Measurements from ENCODE around the gene XRCC4.

Gene XRCC4

DNA sequence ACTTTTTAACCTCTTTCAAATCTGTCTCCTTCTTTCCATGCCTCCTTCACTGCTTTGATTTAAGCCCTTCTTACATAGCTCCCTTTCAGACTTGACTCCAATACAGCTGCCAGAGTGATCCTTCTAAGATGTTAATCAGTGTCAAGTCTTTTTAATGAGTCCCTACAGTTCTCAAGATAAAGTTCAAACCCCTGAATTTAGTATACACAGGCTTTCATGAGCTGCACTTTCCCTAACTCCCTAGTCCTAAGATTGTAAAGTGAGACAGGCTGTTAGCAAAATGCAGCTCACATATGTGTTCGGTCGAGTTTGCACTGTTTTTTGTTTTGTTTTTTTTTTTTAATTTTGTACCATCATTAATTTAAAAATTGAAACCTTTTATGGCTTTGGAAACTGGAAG is 203.8 kb downstream of the XRCC4 start:
- TF ChIP-seq GATA3 (IDR thresholded peaks at IDR 0.05; ENCODE audit: low read depth, low read length): no peak

DNA sequence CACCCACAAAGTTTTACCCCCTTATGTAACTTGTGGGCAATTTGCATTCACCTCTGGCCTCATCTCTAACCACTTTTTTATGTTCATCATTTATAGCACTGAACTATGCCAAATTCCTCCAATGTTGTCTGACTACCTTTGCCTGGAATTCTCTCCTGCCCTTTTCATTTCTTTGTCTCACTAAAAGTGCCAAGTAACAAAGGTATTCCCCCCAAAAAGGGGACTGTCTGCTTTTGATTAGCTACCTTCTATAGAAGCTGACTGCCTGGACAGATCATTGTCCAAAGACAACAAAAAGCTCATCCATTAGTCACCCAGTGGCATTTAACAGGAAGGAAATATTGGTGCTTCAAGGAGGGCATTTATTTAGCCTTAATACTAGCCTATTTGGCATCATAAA is 204.3 kb downstream of the XRCC4 start:
- TF ChIP-seq GATA2 (IDR thresholded peaks at IDR 0.05; ENCODE audit: low read depth, low read length): no peak
- TF ChIP-seq GATA3 (IDR thresholded peaks at IDR 0.05; ENCODE audit: low read depth, low read length): no peak

DNA sequence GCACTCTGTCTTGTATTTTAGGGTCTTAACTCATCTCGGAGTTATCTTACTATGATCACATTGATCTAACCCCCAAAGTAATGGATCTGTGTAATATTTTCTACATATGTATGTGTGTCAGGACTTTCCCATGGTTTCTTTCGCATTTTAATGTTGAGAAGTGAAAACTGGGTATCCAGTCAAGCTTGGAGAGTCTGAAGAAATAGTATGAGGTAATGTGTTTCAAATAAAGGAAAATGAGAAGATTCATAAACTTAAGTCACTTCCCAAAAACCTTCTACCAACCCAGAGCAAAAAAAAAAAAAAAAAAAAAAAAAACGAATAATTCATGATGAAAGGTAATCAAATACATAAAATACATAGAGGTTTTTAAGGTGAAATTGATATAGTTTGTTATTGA is 206.4 kb downstream of the XRCC4 start:
- TF ChIP-seq GATA2 (IDR thresholded peaks at IDR 0.05; ENCODE audit: low read depth, low read length) (no peak), GATA3 (IDR thresholded peaks at IDR 0.05; ENCODE audit: low read depth, low read length) (no peak)

DNA sequence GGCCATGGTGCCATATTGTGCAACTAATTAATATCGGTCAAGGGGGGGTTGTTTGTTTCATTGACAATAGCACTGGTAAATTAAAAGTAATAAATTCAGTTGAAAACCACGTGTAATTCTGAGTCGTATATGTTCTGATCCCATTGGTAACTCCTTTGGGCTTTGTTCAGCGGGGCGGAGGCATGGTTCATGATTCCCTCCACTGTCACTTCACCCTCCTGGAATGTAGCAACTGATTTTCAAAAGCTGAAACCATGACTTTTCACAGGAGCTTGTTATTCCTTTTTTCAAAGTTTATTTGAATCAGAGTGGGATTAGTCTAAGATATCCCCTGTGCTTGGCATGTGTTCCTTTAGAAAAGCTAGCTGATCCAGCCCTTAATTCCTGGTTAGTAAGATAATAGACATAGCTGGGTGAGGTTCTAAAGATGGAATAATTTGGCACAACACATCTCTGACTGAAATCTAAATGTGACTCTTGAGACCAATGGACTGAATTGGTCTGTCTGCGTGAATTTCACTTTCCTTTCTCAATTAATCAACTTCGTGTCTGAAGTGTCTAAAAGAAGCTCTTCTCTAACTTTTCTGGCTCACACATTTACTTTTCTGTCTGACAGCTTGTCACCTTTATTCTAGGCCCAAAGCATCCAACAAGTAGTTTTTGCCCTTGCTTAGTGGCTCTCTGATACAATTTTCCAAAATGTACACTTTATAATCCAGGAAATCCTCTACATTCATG is 208.5 kb downstream of the XRCC4 start:
- TF ChIP-seq GATA2 (IDR thresholded peaks at IDR 0.05; ENCODE audit: low read depth, low read length) (no peak), GATA3 (IDR thresholded peaks at IDR 0.05; ENCODE audit: low read depth, low read length) (no peak)

DNA sequence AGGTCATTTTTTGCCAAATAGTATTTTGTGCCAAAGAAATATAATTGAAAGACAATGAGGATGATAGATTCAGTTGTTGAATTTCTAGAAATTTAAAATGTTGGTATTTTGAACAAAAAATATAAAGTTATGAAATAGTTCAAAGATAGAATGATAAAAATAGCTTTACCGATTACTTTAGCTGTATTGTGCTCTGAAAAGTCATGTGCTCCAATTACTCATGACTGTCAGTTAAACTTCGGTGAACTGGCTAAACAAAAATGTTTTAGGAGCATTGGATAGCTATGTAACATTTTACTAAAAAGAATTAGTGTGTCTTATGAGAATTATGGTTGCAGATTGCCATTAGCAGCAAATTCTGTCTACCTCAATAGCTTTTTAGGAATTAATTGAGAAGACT is 216.9 kb downstream of the XRCC4 start:
- TF ChIP-seq GATA3 (IDR thresholded peaks at IDR 0.05; ENCODE audit: low read depth, low read length) (no peak), GATA2 (IDR thresholded peaks at IDR 0.05; ENCODE audit: low read depth, low read length) (no peak)

DNA sequence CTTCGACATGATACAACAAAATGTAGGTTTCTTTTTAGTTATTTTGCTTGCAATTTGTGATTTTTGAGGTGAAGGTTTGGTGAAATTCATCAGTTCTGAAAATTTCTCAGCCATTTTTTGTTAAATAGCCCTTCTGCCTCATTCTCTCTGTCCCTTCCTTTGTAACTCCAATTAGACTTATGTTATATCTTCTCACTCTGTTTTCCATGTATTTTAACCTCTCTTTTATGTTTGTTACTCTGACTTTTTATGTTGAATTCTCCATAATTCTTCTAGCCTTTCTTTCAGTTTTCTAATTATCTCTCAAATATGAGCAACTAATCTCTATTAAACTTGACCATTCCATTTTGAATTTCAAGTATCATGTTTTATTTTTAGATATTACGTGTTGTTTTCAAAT is 222.0 kb downstream of the XRCC4 start:
- TF ChIP-seq GATA2 (IDR thresholded peaks at IDR 0.05; ENCODE audit: low read depth, low read length): no peak
- TF ChIP-seq GATA3 (IDR thresholded peaks at IDR 0.05; ENCODE audit: low read depth, low read length): no peak

DNA sequence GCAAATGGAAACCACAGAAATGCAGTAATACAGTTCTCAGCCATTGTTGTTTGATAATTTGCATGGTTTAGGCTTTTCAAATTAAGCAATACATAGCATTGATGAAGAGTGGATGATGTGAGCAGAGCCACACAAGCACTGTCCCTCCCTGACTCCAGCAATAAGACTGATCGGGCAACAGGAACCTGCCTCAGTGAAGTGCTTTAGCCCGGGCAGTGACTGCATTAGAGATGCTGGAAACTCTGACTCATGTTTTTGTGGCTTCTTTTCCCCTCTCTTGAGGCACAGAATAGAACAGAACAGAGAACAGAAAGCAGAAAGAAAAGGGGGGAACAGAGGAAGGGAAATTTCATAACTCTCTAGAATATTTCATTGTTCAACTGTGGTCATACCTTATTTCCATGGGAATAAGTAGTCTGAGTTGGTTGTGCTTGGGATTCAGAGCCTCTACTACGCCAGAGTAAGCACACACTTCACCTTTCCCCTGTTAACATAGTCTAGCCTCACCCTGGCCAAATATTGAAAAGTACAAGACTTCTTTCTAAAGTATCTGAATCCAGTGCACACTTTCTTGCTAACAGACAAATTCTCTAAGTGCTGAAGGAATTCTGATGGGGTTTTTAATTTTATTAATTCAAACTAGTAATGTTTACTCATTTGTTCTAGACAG is 229.4 kb downstream of the XRCC4 start:
- TF ChIP-seq GATA2 (IDR thresholded peaks at IDR 0.05; ENCODE audit: low read depth, low read length) (no peak), GATA3 (IDR thresholded peaks at IDR 0.05; ENCODE audit: low read depth, low read length) (no peak)

DNA sequence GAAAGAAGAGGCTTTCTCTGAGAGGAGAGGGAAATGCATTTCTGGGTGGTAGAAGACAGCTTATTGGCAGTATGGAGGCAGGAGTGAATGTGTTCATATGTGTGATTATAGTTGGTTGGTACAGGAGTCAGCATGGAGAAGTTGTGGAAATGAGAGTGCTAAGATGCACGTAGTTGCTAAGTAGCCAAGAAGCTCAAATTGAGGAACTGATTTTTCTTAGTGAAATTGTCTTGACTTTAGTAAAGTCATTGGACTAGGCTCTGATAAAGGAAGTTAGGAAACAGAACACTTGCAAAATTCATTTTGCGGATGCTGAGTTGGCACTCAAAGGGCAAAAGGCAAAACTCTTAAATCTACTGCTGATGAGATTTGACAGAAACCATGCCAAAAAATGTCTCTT is 235.3 kb downstream of the XRCC4 start:
- TF ChIP-seq GATA3 (IDR thresholded peaks at IDR 0.05; ENCODE audit: low read depth, low read length) (no peak), GATA2 (IDR thresholded peaks at IDR 0.05; ENCODE audit: low read depth, low read length) (no peak)

DNA sequence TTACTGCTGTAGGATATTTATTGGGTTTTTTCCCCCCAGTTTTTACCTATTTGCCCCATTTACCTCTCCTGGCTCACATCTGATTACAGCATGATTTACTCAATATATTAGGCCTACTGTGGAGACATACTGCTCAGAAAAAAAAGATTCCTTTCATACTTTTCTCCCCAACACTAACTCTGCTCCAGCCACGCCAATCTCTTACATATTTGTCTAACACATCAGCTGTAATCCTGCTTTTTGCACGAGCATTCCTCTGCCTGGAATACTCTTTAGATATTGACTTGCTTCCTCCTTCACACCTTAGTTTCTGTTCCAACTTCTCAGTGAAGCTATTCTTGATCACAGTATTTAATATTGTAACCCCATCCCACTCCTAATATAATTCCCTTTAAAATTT is 236.1 kb downstream of the XRCC4 start:
- no peak for TF ChIP-seq GATA2 (IDR thresholded peaks at IDR 0.05; ENCODE audit: low read depth, low read length)
- TF ChIP-seq GATA3 (IDR thresholded peaks at IDR 0.05; ENCODE audit: low read depth, low read length): no peak

DNA sequence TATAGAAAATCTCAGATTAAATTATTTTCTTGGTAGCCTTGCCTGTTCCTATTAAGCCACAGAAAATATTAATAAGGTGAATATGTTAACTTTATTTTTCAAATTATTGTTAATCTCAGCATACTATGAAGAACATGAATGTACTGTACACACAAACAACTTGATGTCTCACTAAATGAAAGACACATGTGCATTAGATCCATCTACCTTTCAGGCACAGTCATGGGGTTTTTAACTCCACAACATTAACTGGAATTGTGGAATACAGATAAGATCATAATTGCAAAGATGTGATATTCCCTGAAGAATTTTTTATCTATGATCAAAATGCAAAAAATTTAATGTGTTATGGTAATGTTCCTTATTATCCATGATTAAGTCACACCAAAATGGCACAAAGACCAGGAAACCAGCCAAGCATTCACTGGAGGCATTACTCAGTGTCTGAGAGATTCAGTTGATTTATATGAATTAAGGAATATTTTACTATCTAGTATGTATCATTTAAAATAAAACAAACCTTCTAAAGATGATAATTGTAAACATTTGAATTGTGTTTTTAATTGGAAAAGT is 244.2 kb downstream of the XRCC4 start:
- peak; percentile 67; the same call in 1 of the 2 replicates for TF ChIP-seq GATA3 (IDR thresholded peaks at IDR 0.05; ENCODE audit: low read depth, low read length)
- no peak for TF ChIP-seq GATA2 (IDR thresholded peaks at IDR 0.05; ENCODE audit: low read depth, low read length)

DNA sequence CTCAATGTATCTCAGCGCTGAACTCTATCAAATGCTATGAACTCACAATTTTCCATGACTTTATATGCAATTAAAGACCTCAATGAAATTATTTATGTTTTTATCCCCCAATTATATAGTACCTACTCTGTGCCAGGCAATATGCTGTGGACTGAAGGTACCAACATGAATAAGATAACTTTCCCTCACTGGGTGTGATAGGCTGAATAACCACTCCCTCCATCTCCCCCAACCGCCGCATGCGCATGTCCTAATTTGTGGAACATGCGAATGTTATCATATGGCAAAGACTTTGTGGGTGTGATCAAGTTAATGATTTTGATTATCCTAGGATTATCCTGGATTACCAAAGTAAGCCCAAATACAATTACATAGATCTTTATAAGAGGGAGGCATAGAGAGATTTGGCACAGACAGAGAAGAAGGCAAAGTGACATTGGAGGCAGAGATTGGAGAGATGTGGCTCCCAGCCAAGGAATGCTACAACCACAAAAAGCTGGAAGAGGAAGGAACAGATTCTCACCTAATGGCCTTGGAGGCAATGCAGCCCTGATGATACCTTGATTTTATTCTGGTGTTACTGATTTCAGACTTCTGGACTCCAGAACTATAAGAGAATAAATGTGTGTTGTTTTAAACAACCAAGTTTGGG is 245.1 kb downstream of the XRCC4 start:
- TF ChIP-seq GATA2 (IDR thresholded peaks at IDR 0.05; ENCODE audit: low read depth, low read length) (peak; percentile 29; the same call in 1 of the 2 replicates), GATA3 (IDR thresholded peaks at IDR 0.05; ENCODE audit: low read depth, low read length) (no peak)

DNA sequence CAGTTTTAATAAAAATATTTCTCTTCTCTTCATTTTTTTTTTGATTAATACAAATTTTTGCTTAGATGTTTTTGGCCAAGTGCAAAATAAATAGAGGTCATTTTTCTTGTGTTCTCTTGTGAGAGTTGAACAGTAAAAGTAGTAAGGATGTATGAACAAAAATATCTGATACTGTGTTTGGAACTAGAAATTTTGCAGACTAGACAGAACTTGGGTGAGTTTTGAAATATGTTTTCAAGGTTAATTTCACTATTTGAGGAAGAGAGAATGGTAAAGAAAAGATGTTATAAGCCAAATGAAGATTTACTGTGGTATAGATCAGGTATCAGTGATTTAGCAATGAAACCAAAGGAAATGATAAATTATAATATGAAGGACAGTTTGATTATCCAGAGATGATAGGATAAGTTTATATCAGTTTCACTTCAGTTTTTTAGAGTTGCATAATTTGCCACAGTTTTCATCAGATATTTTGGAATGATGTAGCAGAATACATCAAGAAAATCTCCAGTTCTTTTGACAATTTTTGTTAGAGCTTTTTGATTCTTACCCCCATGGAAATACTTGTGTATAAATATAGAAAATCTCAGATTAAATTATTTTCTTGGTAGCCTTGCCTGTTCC is 246.3 kb downstream of the XRCC4 start:
- TF ChIP-seq GATA3 (IDR thresholded peaks at IDR 0.05; ENCODE audit: low read depth, low read length): no peak
- no peak for TF ChIP-seq GATA2 (IDR thresholded peaks at IDR 0.05; ENCODE audit: low read depth, low read length)

DNA sequence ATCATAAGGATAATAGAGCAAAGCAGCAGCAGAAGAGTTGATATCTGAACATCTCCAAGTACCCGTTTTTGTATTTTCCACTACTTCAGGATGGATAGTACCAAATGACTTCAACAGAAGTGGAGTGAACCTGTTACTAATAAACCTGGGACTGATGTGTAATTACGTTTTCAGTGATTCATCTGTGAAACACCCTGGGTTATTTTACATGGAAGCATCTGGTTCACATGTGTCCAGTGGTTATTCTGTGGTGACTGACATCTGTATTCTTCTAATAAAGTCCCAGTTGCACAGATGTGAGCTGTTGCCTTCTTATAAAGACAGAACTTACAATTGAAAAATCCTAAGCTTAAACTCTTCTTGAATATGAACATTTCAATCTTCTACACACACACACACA is 254.5 kb downstream of the XRCC4 start:
- no peak for TF ChIP-seq GATA3 (IDR thresholded peaks at IDR 0.05; ENCODE audit: low read depth, low read length)
- peak; percentile 19; the same call in 1 of the 2 replicates for TF ChIP-seq GATA2 (IDR thresholded peaks at IDR 0.05; ENCODE audit: low read depth, low read length)

DNA sequence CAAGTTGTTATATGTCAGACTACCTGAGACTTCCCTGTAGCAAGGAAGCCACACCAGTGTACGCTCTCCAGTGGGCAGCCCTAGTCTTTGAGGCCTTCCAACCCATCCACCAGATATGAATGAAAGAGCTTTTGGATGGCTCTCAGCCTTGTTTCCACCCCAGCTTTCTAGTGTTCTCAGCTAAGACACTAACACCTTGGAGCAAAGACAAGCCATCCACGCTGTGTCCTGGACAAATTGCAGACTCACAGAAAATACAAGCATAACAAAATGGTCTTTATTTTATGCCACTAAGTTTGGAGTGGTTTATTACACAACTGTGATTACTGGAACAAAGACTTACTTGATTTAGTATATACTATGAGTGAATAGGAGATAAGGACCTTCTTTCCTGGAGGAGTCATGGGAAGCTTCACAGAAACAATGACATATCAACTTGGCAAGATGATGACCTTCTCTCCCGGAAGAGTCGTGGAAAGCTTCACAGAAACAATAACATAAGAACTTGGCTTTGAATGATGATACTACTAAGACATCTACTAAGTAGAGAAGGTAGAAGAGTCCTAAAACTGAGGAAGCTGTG is 260.2 kb downstream of the XRCC4 start:
- TF ChIP-seq GATA2 (IDR thresholded peaks at IDR 0.05; ENCODE audit: low read depth, low read length): no peak
- TF ChIP-seq GATA3 (IDR thresholded peaks at IDR 0.05; ENCODE audit: low read depth, low read length): no peak
